Renal cortical epithelial cell (primary cell): ENCODE results near the gene RCBTB1. TPM values are rescaled to one million over a fixed set of nuclear protein-coding genes. Genes with fewer than 3 reads are reported as not detected.
A peak's percentile ranks its signal among the peaks of the same experiment; 100 is the strongest.

ENCODE experiments used
- DNase-seq: peaks from one replicate; pipeline ENCODE4 v3.0.0-alpha.2; 2011; ENCODE audit warnings: low read depth
- total RNA-seq: library from RNA; depleted of rRNA; stranded (reverse); fragments of >200 nt; gene quantifications from 2 replicates; pipeline ENCODE4 v1.2.3, GENCODE V29; 2014

Gene RCBTB1
- total RNA-seq, 1 donor from 2014 or later, result 21.1 TPM

- DNase-seq, result no peak
Measured at GRCh38 chr13:49559006-49559405, 26.4 kb downstream of the RCBTB1 start.

- DNase-seq, result no peak
Measured at GRCh38 chr13:49554387-49554786, 31.0 kb downstream of the RCBTB1 start.

GRCh38 chr13:49553888-49554287 is 31.5 kb downstream of the RCBTB1 start:
- DNase-seq, result no peak

GRCh38 chr13:49550942-49551644 is 34.3 kb downstream of the RCBTB1 start:
- no peak for DNase-seq

GRCh38 chr13:49549289-49549688 is 36.1 kb downstream of the RCBTB1 start:
- DNase-seq, result no peak

GRCh38 chr13:49546561-49546960 is 38.8 kb downstream of the RCBTB1 start:
- no peak for DNase-seq

GRCh38 chr13:49545661-49546060 is 39.7 kb downstream of the RCBTB1 start:
- no peak for DNase-seq

GRCh38 chr13:49543656-49544055 is 41.7 kb downstream of the RCBTB1 start:
- no peak for DNase-seq

- DNase-seq, result peak; percentile 74
Measured at GRCh38 chr13:49540552-49540951, 44.8 kb downstream of the RCBTB1 start.

GRCh38 chr13:49539746-49540145 is 45.6 kb downstream of the RCBTB1 start:
- DNase-seq, result no peak

- DNase-seq, result no peak
Measured at GRCh38 chr13:49539313-49539712, 46.0 kb downstream of the RCBTB1 start.

GRCh38 chr13:49538404-49538803 is 47.0 kb downstream of the RCBTB1 start:
- DNase-seq, result no peak

GRCh38 chr13:49536144-49536873 is 49.0 kb downstream of the RCBTB1 start:
- no peak for DNase-seq

GRCh38 chr13:49533591-49534269 is 51.6 kb downstream of the RCBTB1 start:
- DNase-seq, result no peak

GRCh38 chr13:49533011-49533410 is 52.3 kb downstream of the RCBTB1 start:
- DNase-seq, result no peak

GRCh38 chr13:49532593-49532992 is 52.8 kb downstream of the RCBTB1 start:
- peak; percentile 49 for DNase-seq

- peak; percentile 31 for DNase-seq
Measured at GRCh38 chr13:49530457-49530856, 54.9 kb downstream of the RCBTB1 start.

GRCh38 chr13:49528161-49528560 is 57.2 kb downstream of the RCBTB1 start:
- DNase-seq, result no peak

GRCh38 chr13:49527123-49527522 is 58.2 kb downstream of the RCBTB1 start:
- DNase-seq, result no peak

GRCh38 chr13:49524740-49525501 is 60.4 kb downstream of the RCBTB1 start:
- no peak for DNase-seq

GRCh38 chr13:49521224-49521623 is 64.1 kb downstream of the RCBTB1 start:
- no peak for DNase-seq

- DNase-seq, result no peak
Measured at GRCh38 chr13:49517461-49517860, 67.9 kb downstream of the RCBTB1 start.
